ENCODE measurements around the gene SLC35C1.

Gene SLC35C1

DNA sequence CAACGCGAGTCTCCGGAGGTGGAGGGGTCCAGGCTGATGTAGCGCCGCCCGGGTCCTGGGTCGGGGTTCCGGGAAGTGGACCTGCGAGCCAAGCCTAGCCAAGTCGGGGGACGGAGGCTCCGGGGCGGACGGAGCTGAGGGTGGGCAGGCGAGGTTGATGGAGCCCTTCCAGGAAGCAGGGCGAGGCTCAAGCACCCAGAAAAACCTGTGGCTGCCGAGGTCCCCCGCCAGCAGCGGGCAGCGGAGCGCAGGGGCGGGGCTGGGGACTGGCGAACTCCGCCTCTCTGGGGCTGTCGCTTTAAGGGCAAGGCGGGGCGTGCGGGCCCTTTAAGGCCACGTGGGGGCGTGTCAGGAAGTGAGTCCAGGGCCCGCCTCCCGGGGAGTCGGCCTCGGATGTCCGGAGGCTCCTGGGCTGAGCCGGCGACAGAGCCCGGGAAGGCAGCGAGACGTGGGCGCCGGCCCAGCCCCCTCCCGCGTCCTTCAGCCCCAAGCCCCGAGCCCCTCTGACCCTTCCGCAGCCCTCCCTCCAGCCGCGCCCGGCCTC is at the start of gene SLC35C1:
TSS of gene SLC35C1 (plus strand) at position 389 of the 544 bp plus-strand sequence. CDS start 653 bp downstream, outside the sequence.
- DNase-seq = peak; percentile 95

DNA sequence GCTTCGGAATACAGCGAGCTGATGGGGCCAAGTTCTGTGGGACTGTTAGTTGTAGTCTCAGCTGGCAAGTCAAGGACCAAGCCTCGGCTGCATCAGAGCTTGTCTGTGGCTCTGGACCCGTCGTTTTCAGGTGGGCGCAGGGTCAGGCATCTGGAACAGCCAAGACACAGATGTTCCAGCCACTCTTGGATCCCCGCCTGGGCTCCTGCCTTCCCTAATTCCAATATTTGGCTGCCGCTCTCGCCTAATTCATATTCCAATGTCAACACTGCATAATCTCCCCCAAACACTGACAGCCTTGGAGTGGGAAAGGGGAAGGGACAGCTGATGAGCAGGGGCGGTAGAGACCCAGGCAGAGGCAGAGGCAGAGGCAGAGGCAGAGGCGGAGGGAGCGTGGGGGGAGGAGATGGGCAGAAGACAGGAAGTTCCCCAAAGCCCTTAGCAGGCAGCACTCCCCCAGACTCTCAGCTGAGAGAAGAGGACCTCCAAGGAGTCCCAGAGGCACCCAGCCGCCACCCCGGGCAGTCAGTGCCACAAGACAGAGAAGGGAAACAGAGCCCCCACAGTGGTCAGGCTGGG is 49.6 kb upstream of the SLC35C1 start:
- no peak for DNase-seq

DNA sequence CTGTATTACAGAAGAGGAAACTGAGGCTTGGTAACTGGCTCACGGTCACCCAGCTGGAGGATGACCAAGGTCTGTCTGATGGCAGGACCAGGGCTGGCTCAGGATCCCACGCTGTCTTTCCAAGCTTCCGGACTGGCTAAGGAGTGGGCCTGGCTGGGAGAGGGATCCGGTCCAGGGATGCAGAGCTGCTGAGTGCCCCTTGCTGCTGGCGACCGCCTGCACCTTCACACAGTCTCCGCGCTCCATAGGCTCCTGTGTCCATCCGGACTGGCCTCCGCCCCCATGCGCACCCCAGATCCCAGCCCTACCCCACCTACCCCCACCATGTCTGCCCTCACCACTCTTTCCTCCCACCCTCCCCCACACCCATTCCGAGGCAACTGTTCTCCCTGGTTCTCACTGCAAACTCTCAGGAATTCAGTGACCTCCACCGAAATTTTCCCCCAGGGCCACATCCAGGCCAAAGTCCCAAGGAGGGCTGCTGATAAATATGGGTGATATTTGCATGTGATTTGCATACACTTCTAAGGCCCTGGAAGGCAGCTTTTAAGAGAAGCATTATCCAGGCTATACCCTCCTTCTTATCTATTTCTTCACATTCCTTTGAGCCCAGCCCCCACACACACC is 48.5 kb upstream of the SLC35C1 start:
- DNase-seq = no peak

DNA sequence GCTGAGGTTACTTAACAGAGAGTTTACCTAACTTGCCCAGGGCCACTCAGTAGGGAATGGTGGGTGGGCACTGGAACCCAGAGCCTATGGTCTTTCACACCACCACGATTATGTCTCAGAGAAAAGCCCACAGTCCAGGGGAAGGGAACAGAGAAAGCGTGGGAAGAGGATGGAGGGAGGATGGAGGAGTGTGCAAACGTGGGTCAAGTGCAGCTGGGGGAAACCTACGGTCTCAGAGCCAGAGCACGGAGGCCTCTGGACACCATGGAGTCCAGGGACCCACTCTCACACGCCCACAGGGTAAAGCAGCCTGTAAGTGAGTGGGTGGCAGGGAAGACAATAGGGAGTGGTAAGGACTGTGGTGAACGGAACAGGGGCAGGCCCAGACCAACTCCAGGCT is 47.3 kb upstream of the SLC35C1 start:
- no peak for DNase-seq

DNA sequence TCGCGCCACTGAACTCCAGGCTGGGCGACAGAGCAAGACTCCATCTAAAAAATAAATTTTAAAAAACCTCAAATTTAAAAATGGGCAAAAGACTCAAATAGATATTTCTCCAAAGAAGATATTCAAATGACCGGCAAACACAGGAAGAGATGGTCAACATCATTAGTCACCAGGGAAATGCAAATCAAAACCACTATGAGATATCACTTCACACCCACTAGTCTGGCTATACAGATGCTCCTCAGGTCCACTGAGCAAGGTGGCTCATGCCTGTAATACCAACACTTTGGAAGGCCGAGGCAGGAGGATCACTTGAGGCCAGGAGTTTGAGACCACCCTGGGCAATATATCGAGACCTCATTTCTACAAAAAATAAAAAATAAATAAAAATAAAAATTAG is 43.3 kb upstream of the SLC35C1 start:
- no peak for DNase-seq

DNA sequence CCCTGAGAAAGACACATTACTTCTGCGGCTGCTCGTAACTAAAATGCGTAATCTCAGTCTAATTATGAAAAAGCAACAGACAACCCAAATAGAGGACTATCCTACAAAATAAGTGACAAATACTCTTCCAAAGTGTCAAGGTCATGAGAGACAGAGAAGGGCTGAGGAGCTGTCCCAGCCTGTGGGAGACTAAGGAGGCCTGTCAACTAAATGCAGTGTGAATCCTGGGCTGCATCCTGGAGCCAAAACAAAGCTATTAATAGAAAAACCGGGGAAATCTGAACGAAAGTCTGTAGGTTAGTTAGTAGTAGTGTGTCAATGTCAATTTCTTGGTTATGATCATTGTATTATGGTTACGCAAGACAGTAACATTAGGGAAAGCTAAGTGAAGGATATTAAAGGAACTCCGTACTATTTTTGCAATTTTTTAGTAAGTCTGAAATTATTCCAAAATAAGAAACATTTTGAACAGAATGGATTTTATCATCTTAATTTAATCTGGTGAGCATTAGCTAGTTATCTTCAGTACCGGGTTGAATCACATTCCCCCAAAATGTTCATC is 39.8 kb upstream of the SLC35C1 start:
- no peak for DNase-seq

DNA sequence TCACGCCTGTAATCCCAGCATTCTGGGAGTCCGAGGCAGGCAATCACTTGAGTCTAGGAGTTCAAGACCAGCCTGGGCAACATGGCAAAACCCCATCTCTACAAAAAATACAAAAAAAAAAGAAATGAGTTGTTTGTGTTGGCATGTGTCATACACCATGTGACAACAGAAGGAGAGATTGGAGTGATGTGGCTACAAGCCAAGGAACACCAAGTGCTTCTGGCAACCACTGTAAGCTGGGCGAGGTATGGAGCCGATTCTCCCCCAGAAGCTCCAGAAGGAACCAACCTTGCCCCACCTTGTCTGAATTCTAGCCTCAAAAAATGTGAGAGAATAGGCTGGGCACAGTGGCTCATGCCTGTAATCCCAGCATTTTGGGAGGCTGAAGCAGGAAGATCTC is 39.1 kb upstream of the SLC35C1 start:
- DNase-seq = no peak

DNA sequence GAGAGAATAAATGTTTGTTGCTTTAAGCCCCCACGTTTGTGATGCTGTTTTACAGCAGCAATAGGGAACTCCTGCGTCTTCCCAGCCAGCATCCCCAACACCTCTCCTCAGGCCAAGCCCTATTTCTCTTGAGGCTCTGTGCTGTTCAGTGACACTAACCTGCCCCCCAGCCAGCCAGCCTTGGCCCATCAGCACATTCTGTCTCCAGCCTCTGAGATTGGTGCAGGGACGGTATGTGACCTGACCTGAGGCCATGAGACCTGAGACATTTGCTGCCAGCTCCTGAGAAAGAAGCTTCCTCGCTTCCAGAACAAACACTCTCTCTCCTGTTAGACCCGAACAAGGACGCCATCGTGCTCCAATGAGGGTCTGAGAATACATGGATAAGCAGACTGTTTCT is 38.5 kb upstream of the SLC35C1 start:
- no peak for DNase-seq

DNA sequence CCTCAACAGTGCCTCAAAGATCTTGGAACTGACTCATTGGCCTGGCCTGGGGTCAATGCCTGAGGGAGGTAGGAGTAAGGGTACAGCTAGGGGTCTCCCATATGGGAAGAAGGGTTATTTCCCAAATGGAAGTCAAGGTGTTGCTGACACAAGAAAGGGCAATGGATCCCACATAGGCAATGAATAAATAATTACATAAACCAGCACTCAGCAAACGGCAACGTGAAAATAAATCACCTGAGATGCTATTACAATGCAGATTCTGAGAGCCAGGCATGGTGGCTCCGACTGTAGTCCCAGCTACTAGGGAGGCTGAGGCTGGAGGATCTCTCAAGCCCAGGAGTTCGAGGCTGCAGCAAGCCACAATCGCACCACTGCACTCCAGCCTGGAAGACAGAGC is 36.5 kb upstream of the SLC35C1 start:
- no peak for DNase-seq

DNA sequence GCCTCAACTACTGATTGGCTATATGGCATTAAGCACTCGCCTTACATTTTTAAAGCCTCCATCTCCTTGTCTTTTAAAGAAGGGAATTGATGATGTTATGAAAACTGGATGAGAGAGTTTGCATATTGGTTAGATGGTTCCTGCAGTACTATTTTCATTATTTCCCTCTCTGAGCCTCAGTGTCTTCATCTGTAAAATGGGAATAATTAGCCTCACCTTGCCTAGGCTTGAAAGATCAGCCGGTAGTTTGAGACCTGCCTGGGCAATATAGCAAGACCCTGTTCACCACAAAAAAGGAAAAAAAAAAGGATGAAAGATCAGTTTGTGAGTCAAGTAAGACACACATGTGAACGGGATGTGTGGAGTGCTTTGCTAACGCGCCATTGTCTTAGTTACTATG is 35.0 kb upstream of the SLC35C1 start:
- DNase-seq = no peak

DNA sequence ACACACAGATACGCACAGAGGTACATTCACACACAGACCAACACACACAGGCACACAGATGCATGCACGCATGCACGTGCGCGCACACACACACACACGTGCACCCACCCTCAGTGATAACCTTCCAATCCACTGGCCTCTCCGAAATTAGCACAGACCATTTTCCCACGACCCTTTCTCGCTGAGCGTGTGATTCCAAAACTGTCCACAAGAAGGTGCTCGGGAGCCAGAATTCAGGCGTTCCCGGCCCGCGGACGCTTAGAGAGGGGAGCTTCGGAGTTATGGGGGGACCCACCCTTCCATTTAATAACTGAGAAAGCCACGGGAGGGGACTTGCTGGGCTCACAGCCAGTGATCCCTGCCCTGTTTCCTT is 33.8 kb upstream of the SLC35C1 start:
- DNase-seq = peak; percentile 26

DNA sequence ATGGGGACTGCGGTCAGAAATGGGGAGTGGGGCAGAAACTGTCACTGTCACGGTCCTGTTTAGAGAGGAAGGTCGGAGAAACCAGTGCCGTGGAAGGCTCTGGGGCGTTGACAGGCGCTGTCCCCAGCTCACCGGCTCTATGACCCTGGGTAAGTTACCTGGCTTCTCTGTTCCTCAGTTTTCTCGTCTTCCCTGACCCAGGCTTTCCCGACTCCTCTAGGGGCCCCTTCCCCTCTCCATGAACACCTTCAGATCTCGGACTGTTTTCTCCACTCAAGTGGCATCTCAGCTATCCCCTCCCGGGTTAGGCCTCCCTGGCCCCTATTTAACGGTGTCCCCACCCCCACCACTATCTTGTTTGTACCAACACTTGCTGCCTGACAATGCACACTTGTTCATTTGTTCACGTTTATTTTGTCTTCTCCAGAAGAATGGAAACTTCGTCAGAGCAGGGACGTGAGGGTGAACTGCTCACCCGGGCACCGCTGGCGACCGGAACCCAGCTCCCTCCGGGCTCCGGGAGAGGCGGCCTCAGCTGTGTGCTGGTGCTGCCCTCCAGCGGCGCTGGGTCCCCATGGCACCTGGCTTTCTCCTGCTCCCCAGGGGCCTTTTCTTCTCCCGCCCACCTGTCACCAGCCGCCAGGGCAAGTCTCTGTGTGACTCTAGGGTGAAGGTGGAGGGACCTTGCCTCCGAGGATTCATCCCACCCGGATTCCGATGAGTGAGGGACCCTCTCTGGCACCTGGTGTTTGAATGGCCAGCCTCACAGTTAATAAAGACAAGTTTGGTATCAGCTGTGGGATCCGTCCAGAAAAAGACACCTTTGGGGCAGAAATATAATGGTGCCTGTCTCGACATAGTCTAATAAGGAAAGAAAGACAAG is 33.1 kb upstream of the SLC35C1 start:
- DNase-seq = peak; percentile 84

DNA sequence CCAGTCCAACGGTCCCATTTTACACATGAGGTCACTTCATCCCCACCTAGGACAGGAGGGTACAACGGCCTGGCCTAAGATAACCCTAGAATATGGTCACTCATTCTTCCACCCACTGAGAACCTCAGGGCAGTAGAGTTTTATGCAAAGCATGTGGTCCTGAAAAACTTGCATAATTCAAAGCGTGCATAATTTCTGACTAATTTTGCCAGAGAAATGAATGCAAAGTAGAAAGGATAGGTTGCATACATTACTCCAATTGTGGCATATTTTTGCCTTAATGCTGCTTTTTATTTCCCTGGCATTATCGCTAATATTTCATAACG is 32.5 kb upstream of the SLC35C1 start:
- no peak for DNase-seq

DNA sequence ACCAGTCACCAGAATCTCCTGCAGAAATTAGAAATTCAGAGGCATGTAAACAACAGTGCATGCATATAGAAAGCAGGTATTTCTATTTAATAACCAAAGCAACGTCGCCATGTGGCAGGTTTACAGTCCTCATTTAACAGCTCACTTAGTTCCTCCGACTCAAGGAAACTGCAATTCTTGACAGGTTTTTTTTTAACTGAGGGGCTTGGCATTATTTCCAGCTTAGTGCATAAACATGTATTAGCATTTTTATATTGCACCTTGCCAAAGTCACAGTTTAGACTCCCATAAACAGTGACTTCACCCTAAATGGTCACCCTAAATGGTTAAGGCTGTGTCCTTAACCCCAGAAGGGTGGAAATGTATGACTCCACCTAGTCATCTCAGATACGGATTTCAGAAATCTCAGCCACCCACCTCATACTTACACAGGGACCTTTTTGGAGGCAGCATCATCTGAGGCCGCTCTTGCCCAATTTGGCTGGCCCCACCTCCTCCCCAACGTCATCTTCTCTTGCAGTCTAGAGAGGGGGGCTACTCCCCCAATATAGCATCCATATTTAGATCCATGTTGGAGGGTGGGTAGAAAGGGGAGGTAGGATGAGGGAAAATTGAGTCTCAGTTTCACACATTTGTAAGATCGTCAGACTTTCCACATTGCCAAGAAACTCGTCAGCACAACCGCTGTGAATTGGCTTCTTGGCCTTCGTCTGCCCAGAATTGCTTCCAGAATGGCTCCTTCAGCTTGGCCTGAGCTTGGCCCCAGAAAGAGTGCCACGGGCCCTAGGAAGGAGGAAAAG is 31.8 kb upstream of the SLC35C1 start:
- no peak for DNase-seq

DNA sequence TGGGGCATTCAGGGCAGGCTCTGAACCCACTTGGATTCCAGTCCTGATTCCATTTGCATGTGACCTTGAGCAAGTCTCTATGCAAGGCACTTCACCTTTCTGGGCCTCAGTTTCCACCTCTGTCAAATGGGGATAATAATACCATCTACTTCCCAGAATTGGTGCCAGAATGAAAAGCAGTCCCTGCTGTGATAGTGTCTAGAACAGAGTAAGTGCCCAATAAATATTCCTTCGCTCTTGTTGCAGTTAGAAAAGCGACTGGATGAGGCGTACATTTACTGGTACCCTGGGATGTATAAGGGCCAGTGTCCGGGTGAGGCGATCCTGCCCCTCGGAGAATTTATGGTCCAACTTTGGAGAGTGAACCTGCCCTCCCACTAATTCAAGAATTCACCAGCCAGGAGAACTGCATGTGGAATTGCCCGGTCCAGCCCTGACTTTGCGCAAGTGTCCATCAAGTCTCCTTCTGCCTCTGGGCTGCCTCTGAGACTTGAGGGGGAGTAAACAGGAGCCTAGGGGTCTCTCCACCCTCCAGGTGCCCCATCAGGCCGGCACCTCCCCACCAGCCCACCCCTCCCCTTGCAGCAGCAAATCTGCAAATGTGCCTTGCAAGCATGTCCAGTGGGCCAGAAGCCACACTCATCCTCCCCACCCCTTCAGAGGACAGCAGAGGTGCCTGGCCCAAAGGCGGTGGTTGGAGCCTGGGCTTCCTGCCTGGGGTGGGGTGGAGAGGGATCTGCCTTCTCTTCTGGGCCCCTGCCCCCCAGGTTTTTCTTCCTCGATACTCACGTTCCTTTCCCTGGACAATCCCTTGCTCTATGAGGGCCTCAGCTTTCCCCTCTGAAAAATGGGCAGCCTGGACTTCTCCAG is 30.9 kb upstream of the SLC35C1 start:
- DNase-seq = no peak

DNA sequence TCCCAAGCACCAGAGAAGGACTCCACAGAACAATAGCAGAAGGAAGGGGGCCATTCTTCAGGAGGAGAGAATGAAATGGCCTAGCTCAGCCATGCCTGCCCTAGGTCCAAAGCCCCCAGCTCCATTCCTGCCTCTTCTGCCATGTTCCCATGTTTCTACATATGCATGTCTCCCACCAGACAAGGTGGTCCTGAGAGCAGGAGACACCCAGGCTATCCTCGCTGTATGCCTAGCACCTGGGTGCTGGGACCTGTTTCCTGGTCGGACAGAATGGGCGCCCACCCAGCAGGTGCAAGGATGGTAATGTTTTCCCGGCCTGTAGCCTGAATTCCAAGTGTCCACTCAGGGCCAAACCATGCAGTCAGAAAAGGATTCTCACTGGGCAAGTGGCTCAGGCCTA is 30.2 kb upstream of the SLC35C1 start:
- DNase-seq = no peak

DNA sequence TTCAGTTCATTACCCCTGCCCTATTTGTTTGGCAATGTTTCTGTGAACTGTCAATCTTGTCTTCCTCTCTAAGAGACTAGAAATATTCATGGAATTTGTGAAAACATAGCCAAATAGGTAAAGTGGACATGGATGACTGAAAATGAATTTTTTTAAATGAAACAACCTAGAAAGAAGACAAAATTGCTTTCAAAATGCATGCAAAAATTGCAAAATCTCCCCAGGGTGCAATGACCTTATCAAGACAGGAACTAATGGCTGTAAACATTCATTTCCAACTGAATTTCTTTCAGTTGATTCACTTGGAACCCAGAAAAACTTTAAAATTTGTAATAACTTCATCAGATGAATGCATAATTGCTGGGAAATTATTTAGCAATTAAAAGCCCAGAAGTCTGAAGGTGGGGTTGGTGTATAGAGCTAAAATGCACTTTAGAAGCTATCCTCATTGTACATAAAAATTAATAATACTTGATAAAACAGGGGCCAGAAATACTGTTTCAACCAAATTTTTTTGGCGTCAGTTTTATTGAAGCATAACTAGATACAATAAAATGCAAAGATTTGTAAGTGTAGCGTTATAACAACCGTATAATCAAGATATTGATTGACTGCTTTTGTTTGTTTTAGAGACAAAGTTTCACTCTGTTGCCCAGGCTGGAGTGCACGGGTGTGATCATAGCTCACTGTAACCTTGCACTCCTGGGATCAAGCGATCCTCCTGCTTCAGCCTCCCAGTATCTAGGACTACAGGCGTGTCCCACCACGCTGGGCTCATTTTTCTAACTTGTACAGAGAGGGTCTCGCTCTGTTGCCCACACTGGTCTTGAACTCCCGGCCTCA is 27.6 kb upstream of the SLC35C1 start:
- DNase-seq = no peak

DNA sequence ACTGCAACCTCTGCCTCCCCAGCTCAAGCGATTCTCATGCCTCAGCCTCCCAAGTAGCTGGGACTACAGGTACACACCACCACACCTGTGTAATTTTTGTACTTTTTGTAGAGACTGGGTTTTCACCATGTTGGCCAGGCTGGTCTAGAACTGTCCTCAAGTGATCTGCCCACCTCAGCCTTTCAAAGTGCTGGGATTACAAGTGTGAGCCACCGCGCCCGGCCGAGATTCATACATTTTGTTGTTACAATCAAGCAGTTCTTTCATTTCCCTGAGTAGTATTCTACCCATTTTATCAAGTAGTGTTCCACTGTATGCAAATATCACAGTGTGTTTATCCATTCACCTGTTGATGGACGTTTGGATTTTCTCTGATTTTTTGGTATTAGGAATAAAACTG is 26.6 kb upstream of the SLC35C1 start:
- no peak for DNase-seq

DNA sequence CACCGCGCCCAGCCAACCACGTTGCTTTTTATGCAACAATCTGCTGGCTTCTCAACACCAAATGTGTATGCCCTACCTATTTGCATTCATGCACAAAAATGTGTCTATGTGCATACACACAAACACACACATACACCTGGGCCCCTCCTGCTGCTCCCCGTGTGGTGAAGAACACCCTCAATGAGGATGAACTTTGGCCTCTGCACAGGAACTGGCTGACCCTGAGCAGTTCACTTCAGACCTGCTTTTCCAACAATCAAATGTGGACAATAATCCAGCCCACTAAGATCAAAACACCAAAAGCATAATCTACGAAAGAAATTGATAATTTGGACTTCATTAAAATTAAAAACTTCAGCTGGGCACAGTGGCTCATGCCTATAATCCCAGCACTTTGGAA is 25.3 kb upstream of the SLC35C1 start:
- no peak for DNase-seq

DNA sequence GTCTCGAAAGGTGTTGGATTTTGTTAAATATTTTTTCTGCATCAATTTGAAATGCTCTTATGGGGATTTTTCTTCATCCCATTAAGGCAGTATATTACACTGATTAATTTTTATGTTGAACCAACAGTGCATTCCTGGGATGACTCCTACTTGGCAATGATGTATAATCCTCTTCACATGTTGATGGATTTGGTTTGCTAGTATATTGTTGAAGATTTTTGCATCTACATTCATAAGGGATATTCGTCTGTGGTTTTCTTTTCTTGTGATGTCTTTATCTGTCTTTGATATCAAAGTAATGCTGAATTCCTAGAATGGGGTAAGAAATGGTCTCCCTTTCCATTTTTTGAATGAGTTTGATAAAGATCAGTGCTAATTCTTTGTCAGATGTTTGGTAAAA is 18.7 kb upstream of the SLC35C1 start:
- DNase-seq = no peak

DNA sequence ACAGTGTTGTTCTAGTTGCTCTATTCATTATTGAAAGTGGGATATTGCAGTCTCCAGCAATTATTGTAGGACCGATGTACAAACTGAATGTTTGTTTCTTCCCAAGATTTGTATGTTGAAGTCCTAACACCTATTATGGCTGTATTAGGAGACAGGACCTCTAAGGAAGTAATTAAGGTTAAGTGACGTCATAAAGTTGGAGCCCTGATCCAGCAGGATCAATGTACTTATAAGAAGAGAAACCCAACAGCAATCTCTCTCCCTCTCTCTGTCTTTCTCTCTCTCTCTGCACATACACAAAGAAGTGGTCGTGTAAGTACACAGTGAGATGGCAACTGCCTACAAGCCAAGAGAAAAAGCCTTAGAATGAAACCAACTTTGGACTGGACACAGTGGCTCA is 16.1 kb upstream of the SLC35C1 start:
- DNase-seq = no peak

Measured in NCI-H1436 (cell line).